Stimulated activated CD4-positive, alpha-beta T cell treated with anti-CD3 and anti-CD28 coated beads, Interleukin-1b, Interleukin-23, amount 100 ng/mL, for 48 hours (primary cell): ENCODE measurements around the gene ATP10A.

Experiments used
- DNase-seq: peaks from one replicate; pipeline ENCODE4 v3.0.0-alpha.2; 2020

ATP10A gene

DNA sequence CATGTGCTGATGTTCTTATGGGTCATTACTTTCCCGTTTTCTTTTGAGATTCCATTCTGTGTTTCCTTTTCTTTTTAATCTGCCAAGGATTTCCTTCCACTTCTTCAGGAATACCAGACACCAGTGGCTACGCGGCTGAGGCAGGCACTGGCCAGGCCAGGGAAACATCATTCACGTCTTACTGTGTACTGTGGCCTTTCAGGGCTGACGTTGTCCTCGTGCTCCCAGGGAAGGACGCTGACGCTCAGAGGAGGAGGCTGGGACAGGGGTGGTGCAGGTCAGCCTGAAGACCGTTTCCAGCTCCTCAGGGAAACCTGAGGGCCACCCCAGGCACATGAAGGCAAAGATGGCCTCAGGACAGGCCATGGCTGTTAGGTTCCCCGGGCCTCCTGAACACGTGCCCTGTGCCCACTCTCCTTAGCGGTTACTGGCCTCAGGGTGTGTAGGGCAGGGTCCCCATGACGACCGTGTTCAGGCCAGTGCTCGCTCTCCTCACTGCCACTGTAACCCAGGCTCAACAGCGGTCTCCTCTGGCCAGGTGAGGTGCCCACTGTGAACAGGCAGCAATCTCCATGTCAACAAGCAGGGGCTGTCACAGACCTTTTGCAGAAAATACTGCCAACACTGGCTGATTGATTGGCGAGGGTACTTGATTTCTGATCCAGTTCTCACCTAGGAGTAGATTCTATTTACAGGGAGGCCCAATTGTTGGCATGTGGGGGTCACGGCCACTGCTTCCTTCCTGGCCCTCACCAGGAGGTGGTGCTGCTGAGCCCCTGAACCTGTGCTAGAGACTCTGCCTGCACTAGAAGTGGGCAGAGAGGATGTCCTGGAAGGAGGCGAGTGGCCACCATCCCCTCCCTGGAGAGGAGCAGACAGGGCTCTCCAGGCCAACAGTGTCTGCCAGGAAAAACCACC, 169.5 kb downstream of the ATP10A start:
- peak; percentile 12 for DNase-seq

- DNase-seq: no peak
These were observed 171.3 kb downstream of the ATP10A start for GRCh38 chr15:25691544-25692430.

DNA sequence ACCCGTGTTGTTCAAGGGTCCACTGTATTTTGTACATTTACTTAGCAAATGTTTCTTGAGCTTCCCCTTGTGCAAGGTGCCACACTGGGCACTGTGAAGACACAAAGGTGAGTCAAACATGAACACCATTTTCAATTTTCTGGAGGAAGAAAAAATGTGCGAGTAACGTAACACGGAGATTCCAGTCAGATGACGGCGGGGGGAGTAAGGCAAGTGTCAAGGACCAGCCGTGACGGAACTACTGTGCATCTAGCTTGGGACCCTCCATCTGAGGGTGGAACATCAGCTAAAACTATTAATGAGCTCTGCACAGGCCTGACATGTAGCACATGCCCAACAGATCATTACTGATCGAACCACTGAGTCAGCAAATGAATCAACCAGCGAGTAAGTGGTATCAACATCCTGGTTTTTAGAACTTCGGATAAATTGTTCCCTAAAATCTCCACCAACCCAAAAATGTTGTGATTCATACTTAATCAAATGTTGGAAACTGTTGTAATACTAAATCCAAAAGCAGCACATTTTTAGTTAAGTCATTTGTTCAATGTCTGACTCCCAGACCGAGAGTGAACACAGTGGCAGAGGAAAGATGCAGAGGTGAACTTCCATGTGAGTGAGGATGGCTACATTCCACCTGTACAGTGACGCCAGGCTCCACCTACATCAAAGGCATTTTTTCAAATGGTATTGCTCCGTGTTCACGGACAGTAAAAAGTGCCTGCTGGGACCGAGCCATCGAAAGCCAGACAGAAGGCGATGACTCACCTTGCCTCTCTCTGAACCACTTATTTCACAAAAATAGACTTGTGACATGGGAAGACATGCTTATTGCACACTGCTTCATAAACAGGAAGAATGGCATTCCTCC, 172.2 kb downstream of the ATP10A start:
- DNase-seq: no peak

- no peak for DNase-seq
These were observed 173.5 kb downstream of the ATP10A start for GRCh38 chr15:25689592-25689991.

DNA sequence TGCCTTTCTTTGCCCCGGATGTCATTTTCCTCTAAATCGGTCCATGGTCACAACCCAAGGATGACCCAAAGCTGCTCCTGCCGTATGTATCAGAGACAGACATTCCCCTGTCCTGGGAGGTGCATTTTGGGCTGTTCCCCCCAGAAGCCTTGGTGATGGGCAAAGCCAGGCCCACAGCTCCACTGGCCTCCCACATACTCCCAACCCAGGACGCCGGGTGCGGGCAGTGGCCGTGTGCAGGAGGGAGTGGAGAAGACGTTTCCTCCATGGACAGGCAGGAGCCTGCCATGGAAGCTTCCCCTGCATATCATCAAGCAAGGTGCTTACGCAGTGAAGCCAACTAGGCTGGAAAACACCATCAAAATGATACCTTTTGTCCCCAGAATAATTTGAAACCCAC, 175.0 kb downstream of the ATP10A start:
- DNase-seq: no peak

GRCh38 chr15:25687689-25688088, 175.4 kb downstream of the ATP10A start:
- DNase-seq: no peak

- no peak for DNase-seq
These were observed 175.9 kb downstream of the ATP10A start for GRCh38 chr15:25687276-25687675.

DNA sequence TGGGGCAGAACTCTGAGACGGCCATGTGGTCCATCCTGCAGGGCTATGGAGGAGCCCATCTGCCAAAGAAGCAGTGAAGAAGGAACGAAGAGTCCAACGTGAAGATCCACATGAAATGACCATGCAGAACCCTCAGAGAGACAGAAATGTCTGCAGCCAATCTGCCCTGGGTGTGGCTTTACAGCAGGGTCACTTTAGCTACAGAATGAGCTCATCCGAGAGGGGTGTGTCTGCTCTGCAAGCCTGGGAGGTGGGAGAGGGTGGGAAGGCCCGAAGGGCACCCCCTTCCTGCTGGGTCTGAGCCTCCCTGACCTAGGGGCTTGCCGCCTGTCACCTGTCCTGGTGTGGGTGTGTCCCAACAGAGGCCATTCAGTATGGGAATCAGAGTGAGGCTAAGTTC, 176.3 kb downstream of the ATP10A start:
- DNase-seq: no peak

- no peak for DNase-seq
These were observed 178.4 kb downstream of the ATP10A start for GRCh38 chr15:25684521-25685431.

- DNase-seq: no peak
These were observed 179.2 kb downstream of the ATP10A start for GRCh38 chr15:25683911-25684310.

DNA sequence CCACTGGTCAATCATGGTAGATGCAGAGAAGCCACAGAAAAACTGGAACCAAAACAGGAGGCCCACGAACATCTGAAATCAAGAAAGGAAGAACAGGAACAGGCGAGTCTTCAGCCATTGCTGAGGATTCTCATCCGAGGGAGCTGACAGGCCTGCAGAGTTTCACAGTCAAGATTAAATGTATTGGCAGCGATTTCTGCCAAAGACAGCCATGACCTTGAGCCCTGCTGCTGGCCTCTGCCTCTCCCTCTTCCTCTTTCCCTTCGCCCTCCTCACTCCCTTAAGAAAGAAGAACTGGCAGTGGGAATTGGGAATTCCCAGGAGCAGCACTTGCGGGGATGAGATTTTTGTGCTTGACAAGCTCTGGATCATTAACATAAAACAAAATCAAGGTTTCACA, 179.7 kb downstream of the ATP10A start:
- DNase-seq: no peak

GRCh38 chr15:25682340-25682739, 180.8 kb downstream of the ATP10A start:
- no peak for DNase-seq

- no peak for DNase-seq
These were observed 182.5 kb downstream of the ATP10A start for GRCh38 chr15:25680686-25681025.

DNA sequence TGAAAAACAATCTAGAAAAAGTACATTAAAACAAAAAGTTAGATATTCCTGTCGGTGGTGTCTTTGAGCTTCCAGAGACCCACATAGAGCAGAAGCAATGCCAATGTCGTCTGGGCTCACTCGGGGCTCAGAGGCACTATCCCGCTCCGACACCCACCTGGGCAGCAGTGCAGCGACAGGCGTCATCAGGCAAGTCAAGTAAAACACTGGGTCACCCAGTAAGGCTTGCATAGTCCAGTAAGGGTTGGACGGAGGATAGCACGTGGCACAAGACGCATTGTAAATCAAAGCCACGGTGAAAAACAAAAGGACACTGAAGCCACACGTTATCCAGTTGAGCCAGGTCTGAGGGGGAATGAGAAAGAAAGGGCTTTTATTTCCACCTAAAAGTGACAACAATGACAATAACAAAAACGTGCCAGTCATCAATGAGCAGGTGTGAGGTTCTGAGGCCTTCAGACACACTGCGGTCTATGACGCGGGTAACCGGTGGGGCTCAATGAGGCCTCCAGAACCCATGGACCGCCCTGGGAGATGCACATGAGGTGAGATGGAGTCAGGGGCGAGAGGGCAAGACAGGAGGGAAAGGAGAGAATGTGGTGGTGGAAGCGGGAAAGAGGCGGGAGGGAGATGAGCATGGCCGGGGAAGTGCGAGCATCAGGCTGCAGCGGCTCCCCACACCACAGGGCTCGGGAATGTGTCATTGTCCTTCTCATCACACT, 183.0 kb downstream of the ATP10A start:
- DNase-seq: no peak

- no peak for DNase-seq
These were observed 183.6 kb downstream of the ATP10A start for GRCh38 chr15:25679492-25679891.

GRCh38 chr15:25678500-25678855, 184.6 kb downstream of the ATP10A start:
- no peak for DNase-seq

GRCh38 chr15:25677719-25678499, 185.2 kb downstream of the ATP10A start:
- DNase-seq: no peak

DNA sequence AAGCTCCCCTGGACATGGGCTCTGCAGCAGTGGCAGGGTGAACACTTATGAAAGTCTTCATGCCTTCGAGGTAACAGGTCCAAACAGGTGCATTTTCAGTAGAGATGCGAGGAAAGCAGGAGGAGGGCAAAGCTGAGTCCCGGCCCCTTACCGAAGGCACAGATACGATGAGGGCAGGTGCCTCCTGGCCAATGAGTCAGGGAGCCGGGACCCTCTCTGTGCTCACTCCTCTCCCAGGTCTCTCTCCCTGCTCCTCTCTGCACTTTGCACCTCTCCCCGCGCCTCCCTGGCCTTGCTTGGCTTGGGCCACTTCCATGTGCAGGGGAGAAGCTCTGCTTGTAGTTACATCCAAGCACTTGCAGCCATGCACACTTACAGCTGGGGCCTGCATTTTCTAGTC, 187.1 kb downstream of the ATP10A start:
- no peak for DNase-seq

GRCh38 chr15:25675396-25675795, 187.7 kb downstream of the ATP10A start:
- no peak for DNase-seq

- no peak for DNase-seq
These were observed 188.2 kb downstream of the ATP10A start for GRCh38 chr15:25674913-25675312.
